Epidermal melanocyte (primary cell): ENCODE results near the gene WDR18.

Experiments used
- DNase-seq: peaks from one replicate; pipeline ENCODE4 v3.0.0; 2011; ENCODE audit warnings: low spot score; ENCODE audit not compliant: insufficient read length

The WDR18 gene

DNA sequence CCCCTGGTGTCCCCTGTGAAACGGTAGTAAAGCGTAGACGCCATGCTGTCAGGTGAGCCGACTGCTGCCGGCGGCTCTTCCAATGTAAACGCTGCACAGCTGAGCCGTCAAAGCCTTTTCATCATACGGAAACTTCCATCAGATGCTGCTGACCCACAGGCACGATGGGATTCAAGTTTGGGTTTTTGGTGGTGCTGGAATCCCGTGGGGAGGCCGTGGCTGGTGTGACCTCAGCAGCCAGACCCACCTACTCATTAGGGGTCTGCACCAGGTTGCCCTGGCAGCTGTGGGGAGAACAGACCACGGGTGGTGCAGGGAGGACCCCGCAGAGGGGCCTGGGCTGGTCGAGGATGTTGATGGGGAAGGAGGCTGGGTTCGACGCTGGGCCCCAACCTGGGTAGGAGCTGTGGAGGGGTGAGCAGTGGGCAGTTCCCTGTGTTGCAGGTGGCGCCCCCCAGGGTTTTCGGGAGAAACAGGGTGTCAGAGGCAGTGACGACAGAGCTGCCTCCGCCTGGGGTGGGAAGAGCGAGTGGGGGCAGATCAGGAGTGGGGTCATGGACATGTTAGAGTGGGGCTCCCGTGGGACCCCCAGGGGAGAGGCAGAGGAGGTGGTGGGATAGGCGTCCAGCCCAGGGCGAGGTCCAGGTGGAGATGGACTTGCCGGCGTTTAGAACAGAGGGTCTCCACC, 22.7 kb downstream of the WDR18 start:
- no peak for DNase-seq

GRCh38 chr19:1007399-1008251, 23.5 kb downstream of the WDR18 start:
- DNase-seq: no peak

GRCh38 chr19:1008268-1009040, 24.3 kb downstream of the WDR18 start:
- no peak for DNase-seq

GRCh38 chr19:1009041-1009980, 25.2 kb downstream of the WDR18 start:
- no peak for DNase-seq

DNA sequence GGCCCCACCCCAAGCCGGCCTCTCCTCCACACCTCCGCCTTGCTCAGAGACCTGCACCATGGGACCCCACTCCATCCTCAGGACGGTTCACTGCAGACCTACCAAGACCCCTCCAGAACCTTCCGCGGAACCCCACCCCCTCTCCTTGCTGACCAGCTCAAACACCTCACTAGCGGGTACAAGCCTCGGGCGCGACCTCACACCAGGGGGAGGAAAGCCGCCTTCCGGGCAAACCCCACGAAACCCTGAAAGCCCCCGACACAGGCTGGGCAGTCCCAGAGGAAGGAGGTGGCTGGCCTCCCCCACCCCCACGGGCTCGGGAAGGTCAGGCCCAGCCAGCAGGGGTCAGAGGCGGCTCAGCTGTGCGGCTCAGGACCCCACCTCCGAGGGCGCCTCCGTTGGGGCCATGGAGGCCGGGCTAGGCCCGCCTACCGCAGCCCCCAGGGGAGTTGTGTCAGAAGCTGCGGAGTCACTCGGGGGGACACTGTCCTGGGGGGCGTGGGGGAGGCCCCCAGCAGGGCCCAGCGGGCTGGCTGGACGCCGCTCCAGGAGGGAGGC, 25.9 kb downstream of the WDR18 start:
- no peak for DNase-seq

DNA sequence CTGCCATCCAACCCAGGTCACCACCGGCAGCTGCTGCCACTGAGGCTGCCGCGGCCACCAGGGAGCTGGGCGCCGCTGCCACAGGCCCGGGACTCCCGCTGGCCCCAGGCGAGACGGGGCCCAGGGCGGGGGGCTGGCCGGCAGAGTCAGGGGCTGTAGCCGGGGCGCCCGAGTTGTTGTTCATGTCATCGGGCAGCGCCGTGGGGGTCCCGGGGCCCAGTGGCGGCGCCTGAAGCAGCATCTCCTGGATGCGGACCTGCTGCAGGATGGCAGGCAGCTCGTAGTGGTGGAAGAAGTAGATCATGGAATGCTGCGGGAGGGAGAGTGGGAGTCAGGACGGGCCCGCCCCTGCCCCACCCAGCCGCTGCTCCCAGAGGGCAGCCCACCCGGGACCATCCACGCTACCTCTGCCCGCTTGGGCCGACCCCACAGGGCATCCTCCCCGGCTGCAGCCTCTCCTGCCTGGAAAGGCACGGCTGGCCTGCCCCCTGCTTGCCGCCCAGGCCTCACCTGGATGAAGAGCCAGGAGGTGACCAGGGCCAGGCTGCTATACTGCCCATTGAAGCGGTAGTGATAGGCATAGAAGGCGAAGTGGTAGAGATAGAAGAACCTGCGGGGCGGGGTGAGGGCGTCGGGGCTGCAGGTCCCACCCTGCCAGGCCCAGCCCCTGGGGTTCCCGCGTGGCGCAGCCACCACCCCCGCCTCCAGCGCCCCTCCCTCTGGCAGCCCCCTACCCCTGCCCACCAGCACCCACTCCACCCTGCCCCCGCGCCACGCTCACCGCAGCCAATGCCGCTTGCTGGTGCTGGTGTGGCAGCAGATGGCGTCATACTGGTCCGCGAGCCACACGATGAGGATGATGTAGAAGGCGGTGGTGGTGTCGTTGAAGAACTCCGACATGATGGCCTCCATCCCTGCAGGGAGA, 26.7 kb downstream of the WDR18 start:
- DNase-seq: no peak

DNA sequence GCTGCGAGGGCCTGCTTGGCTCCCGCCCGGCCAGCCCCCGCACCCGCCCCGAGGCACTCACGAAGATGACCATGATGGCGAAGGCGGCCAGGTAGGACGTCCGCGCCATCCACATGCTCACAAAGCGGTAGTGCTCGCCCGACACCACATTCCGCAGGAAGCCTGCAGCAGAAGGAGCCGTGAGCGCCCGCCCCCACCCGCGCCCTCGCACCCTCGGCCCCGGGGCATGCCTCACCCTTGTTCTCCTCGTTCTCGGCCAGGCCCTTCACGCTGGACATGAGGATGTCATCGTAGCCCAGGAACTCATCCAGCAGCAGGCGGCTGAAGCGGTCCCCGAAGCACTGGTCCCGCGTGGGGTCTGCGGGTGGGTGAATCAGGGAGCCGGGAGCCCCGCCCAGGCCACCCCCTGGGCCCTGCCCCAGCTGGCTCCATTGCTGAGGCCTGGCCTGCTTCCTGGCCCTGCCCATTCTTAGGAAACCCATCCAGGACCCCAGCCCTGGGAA, 27.7 kb downstream of the WDR18 start:
- DNase-seq: no peak

DNA sequence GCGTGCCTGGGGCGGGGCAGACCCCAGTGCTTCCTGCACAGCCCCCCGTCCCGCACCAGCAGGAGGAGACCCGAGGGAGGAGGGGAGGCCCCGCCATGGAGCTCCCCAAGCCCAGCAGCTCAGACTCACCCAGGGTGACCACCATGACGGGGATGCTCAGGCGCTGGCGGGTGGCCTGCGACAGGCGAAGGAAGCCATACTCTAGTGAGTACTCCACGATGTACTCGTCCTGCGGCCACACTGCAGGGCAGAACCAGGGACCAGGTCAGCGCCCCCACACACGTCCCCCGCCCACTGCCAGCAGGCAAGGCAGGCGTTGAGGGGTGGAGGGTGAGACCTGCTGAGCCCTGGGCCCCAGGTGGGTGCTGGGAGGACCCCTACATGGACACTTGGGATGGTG, 28.2 kb downstream of the WDR18 start:
- DNase-seq: no peak

DNA sequence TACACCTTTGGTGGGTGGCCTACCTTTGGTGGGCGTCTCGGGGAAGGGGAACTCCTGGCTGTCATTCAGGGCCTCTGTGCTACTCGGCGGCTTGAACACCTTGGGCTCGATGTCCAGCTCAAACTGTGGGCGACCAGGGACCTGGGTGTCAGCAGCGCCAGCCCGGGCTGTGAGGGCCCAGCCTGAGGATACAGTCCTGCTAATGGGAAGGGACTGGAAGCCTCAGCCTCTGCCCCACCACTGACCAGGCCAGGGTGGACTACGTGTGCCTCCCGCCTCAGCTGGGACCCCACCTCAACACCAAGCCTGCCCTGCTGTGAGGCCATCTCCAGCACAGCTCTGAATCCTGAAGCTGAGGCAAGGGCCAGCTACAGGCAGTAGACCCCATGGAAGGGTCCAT, 29.1 kb downstream of the WDR18 start:
- no peak for DNase-seq

- no peak for DNase-seq
These were observed 30.3 kb downstream of the WDR18 start for GRCh38 chr19:1014161-1015060.

- DNase-seq: no peak
These were observed 31.1 kb downstream of the WDR18 start for GRCh38 chr19:1015061-1015781.

DNA sequence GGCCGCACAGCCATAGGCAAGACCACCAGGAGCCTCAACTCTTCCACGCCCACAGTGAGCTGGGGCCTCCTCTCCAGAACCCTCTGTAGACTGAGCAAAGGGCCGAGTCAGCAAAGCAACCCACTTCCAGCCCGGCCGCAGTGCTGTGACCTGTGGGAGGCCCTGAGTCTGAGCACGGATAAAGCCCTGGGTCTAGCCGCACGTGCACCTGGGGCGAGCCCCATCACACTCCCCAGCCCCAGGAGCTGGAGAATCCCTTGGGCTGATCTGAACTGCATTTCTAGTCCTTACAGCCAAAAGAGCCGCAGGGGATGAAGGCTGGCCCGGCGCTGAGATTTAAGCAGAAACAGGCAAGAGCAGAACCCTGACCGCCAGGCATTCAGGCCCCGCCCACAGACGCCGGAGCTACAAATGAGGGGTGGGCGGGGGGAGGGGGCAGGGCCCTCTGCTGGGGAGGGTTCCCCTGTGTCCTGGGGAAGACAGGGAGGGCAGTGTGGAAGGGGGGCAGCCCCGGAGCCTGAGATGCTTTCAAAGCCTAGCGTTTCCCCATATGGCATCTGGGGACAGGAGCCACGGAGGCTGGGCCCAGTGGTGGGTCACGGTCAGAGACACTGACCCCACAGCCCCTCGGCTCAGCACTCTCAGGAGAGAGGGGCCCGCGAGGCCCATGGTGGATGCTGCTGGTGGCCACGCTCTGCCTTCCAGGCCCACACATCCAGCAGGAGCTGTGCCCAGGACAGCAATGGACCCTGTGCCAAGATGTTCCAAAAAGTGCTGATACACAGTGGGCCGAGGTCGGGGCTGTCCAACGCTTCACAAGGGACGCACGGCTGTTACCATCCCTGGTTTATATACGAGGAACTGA, 31.9 kb downstream of the WDR18 start:
- DNase-seq: no peak

GRCh38 chr19:1016647-1017114, 32.5 kb downstream of the WDR18 start:
- DNase-seq: peak; percentile 60

DNA sequence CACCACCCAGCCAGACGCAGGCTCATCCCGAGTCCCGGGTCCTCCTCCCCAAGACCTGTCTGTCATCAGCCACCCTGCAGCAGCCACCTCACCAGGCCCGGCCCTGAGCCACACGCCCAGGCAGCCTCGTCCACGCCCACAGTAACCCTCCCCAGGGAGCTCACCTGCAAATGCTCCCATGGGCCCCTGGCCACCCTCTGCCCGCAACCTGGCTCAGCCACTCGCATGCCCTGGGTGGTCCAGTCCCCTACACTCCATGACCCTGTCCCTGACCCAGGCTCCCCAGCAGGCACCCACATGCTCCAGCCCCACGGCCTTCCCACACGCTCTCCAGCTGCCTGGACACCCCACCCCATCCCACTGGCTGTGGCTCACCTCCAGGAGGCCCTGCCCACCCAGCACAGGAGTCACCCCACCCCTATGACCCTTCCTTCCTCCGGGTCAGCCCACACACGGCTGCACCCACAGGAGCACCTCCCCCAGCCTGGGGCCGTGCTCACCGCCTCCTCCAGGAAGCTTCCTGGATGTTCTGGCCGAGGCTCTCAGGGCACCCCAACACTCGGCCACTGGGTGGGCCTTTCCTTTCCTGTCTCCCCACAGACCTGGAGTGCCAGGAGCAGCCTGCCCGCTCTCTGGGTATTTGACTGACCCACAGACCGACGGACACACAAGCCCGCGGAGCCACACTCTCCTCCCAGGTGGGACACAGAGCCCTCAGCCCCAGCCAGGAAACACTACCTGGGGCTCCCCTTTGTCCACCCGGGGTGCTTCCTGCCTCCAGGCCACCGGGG, 33.2 kb downstream of the WDR18 start:
- DNase-seq: no peak

DNA sequence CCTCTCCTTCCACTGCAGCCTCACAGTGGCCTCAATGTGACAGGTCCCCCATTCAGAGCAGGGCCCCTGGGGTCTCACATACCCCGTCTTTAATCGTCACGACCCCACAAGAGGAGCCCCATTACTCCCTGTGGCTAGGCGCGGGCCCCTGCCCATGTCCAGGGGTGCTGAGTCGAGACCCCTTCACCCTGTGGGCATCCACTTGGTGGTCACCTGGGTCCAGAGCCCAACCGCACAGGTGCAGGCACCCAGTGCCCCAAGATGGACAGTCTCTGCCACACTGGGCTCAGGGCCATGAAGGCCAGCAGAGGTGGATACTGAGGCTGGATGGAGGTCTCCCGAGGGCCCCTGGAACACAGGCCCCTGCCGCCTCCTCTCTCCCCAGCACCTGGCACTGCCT, 33.8 kb downstream of the WDR18 start:
- no peak for DNase-seq

DNA sequence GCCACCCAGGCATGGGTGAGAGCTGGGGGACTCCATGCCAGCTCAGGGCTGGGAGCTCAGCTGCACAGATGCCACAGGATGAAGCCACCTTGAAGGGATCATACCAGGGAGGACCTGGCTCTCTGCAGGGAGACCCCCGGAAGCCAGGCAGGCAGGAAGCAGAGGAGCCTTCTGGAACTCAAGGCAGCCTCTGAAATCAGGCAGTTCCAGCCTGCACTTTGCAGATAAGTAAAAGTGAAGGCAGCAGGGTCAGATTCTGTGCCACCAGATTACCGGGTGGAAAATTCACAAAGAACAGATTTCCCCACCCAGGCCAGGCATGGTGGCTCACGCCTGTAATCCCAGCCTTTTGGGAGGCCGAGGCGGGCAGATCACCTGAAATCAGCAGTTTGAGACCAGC, 34.2 kb downstream of the WDR18 start:
- no peak for DNase-seq
